Tibial artery (tissue), 4 donors: ENCODE results near the gene GRIN2A.
A peak's percentile ranks its signal among the peaks of the same experiment; 100 is the strongest.

ENCODE experiments used
- DNase-seq, 2 donors: peaks; one replicate each; pipeline ENCODE4 v3.0.0-alpha.2; 2019
- H3K27ac ChIP-seq, 2 donors: fragments of 200-600 bp; sonication (generic) in 1 of 2; 1 replicate in 1 of 2; 2 replicates in 1 of 2; pipeline ENCODE4 v1.5.1; 2018 to 2019; ENCODE audit warnings: mild to moderate bottlenecking in 1 of 2
- H3K27me3 ChIP-seq, 2 donors: fragments of 200-600 bp; sonication (generic) in 1 of 2; one replicate each; pipeline versions ENCODE4 v1.5.1 to v1.6.0; 2016 to 2019
- H3K36me3 ChIP-seq, 3 donors: fragments of 200-600 bp; sonication (generic) in 2 of 3; one replicate each; pipeline ENCODE4 v1.5.1; 2016 to 2019; ENCODE audit warnings: mild to moderate bottlenecking in 2 of 3
- H3K4me1 ChIP-seq, 4 donors: fragments of 200-600 bp; sonication (generic) in 2 of 4; 1 replicate in 3 of 4; 2 replicates in 1 of 4; pipeline ENCODE4 v1.5.1; 2016 to 2019
- H3K4me3 ChIP-seq, 2 donors: fragments of 200-600 bp; sonication (generic) in 1 of 2; 1 replicate in 1 of 2; 2 replicates in 1 of 2; pipeline ENCODE4 v1.5.1; 2018 to 2019; ENCODE audit warnings: mild to moderate bottlenecking in 2 of 2
- H3K9me3 ChIP-seq, 3 donors: fragments of 200-600 bp; sonication (generic) in 1 of 3; one replicate each; pipeline ENCODE4 v1.5.1; 2016 to 2019
- CTCF ChIP-seq, 2 experiments: fragments of 200-600 bp in 1 of 2; fragments of 450-650 bp in 1 of 2; IDR thresholded peaks; one replicate each; pipeline ENCODE4 v1.5.1; 2017 to 2019; ENCODE audit warnings: antibody characterized with exemption in 2 of 2, mild to moderate bottlenecking in 1 of 2, moderate library complexity in 1 of 2
- intact Hi-C: fragments of 100-400 bp; cut with DNase I; formaldehyde crosslinking; loops from one replicate; pipeline ENCODE4 v1.15.0; 2023; ENCODE audit warnings: low total_unique reads

Gene GRIN2A

GRCh38 chr16:10098991-10099390, 83.2 kb downstream of the GRIN2A start:
- Histone ChIP-seq H3K4me3 (no peak overlapping the region), H3K27me3 (no peaks in the 10 kb centered on the region), H3K36me3 (no peaks in the 10 kb centered on the region), H3K9me3 (no peaks in the 10 kb centered on the region), H3K4me1 (no peaks in the 10 kb centered on the region), H3K27ac (no peak overlapping the region)
- TF ChIP-seq CTCF (IDR thresholded peaks at IDR 0.05): no peak
- no peak for DNase-seq
- intact Hi-C loops: no loop called here

GRCh38 chr16:10097271-10097670, 85.0 kb downstream of the GRIN2A start:
- DNase-seq: no peak
- intact Hi-C loops: no loop called here
- Histone ChIP-seq H3K27ac (no peak overlapping the region), H3K4me1 (no peaks in the 10 kb centered on the region), H3K27me3 (no peaks in the 10 kb centered on the region), H3K36me3 (no peaks in the 10 kb centered on the region), H3K9me3 (no peaks in the 10 kb centered on the region), H3K4me3 (no peak overlapping the region)
- TF ChIP-seq CTCF (IDR thresholded peaks at IDR 0.05): no peak

GRCh38 chr16:10093576-10093975, 88.7 kb downstream of the GRIN2A start:
- H3K9me3 ChIP-seq: no peaks in the 10 kb centered on the region
- no peak overlapping the region for H3K4me3 ChIP-seq
- no peak for DNase-seq
- peaks cover 0 to 5% (median 3%) of the 10 kb centered on the region in 4 donors for H3K4me1 ChIP-seq
- H3K27me3 ChIP-seq: no peaks in the 10 kb centered on the region
- H3K27ac ChIP-seq: no peak overlapping the region
- TF ChIP-seq CTCF (IDR thresholded peaks at IDR 0.05): no peak
- no peaks in the 10 kb centered on the region for H3K36me3 ChIP-seq
- intact Hi-C loops: no loop called here

- peaks cover 0 to 11% (median 9%) of the 10 kb centered on the region in 4 donors for H3K4me1 ChIP-seq
- intact Hi-C loops: no loop called here
- no peak overlapping the region for H3K27ac ChIP-seq
- no peak for DNase-seq
- no peak overlapping the region for H3K4me3 ChIP-seq
- no peaks in the 10 kb centered on the region for H3K9me3 ChIP-seq
- TF ChIP-seq CTCF (IDR thresholded peaks at IDR 0.05): no peak
- no peaks in the 10 kb centered on the region for H3K36me3 ChIP-seq
- no peaks in the 10 kb centered on the region for H3K27me3 ChIP-seq
Measured at GRCh38 chr16:10090816-10091215, 91.4 kb downstream of the GRIN2A start.

GRCh38 chr16:10088380-10088793, 93.8 kb downstream of the GRIN2A start:
- no peaks in the 10 kb centered on the region for H3K27me3 ChIP-seq
- peak overlapping the region in 1 of 2 donors; percentile 59 for H3K27ac ChIP-seq
- no peaks in the 10 kb centered on the region for H3K36me3 ChIP-seq
- intact Hi-C loops: no loop called here
- TF ChIP-seq CTCF (IDR thresholded peaks at IDR 0.05): no peak
- peaks cover 0 to 11% (median 9%) of the 10 kb centered on the region in 4 donors for H3K4me1 ChIP-seq
- no peaks in the 10 kb centered on the region for H3K9me3 ChIP-seq
- peak in 1 of 2 donors; percentile 23 for DNase-seq
- H3K4me3 ChIP-seq: no peak overlapping the region

- intact Hi-C loops: no loop called here
- Histone ChIP-seq H3K27ac (no peak overlapping the region), H3K27me3 (no peaks in the 10 kb centered on the region), H3K4me3 (no peak overlapping the region), H3K9me3 (no peaks in the 10 kb centered on the region), H3K36me3 (no peaks in the 10 kb centered on the region), H3K4me1 (peaks cover 0 to 11% (median 9%) of the 10 kb centered on the region in 4 donors)
- DNase-seq: no peak
- no peak for TF ChIP-seq CTCF (IDR thresholded peaks at IDR 0.05)
Measured at GRCh38 chr16:10087151-10087550, 95.1 kb downstream of the GRIN2A start.
